HUES6 (cell line): ENCODE measurements around the gene MAN1A1.
"Not testable (repeated sequence)": the region's sequence is repeated elsewhere in the genome, so short reads cannot be mapped to it uniquely, and the experiment has no call there.

Experiments used
- H3K27ac ChIP-seq: 2 replicates; pipeline ENCODE4 v1.7.0; 2013; ENCODE audit warnings: low read depth, mild to moderate bottlenecking, low read length, inconsistent platforms
- H3K27me3 ChIP-seq: 2 replicates; pipeline ENCODE4 v1.6.1; 2013; ENCODE audit warnings: low read length; ENCODE audit not compliant: control insufficient read depth, insufficient read depth
- H3K36me3 ChIP-seq: 2 replicates; pipeline ENCODE4 v1.6.1; 2013; ENCODE audit warnings: low read length; ENCODE audit not compliant: control insufficient read depth, insufficient read depth
- H3K4me1 ChIP-seq: 2 replicates; pipeline ENCODE4 v1.6.1; 2013; ENCODE audit warnings: low read length; ENCODE audit not compliant: control insufficient read depth, insufficient read depth
- H3K4me3 ChIP-seq: 2 replicates; pipeline ENCODE4 v1.5.1; 2013; ENCODE audit warnings: low read depth, low read length
- H3K9ac ChIP-seq: one replicate; pipeline ENCODE4 v1.6.1; 2013; ENCODE audit warnings: mild to moderate bottlenecking, low read length
- H3K9me3 ChIP-seq: 2 replicates; pipeline ENCODE4 v1.6.1; 2013; ENCODE audit warnings: low read depth, low read length; ENCODE audit not compliant: control insufficient read depth, insufficient read depth

MAN1A1 gene

GRCh38 chr6:119169355-119169754 is 180.2 kb downstream of the MAN1A1 start:
- H3K9me3 ChIP-seq, H3K4me3 ChIP-seq, H3K4me1 ChIP-seq, H3K27me3 ChIP-seq, H3K9ac ChIP-seq, H3K36me3 ChIP-seq, H3K27ac ChIP-seq: not testable (repeated sequence)

DNA sequence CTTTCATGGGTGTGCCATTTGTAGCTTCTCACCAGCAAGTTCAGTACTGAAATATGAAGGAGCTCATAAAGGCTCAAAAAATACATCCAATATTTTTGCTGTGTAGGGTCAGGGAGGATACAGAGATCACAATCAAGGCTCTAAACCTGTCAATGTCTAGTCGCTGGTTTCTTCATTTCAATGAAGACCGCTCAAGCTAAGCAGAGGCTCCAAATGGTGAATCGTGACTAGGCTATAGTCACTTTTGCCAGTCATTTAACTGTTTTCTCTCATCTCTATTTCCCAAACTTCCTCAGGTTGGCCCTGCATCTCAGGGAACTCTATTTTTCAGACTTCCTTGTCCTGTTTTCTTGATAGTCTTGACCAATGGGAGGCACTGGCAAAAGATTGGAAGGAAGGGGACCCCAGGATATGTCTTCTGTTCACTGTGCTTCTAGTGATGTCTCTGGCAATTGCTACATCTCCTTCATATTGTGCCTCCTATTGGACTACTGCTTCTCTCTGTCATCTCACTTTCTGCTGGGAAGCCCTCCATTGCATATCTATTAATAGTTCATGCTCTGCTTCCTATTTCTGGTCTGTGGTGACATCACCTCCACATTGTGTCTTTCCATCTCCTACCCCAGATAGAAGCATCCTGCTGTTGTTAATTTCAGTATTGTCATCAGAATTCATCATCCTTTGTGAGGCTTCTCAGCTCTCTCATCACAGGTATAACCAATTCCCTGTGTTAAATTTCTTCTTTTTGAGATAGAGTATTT is 183.4 kb downstream of the MAN1A1 start:
- no peaks in the 10 kb centered on the region for H3K4me1 ChIP-seq
- H3K4me3 ChIP-seq = no peak overlapping the region
- H3K9me3 ChIP-seq = no peaks in the 10 kb centered on the region
- no peaks in the 10 kb centered on the region for H3K36me3 ChIP-seq
- no peak overlapping the region for H3K27ac ChIP-seq
- H3K9ac ChIP-seq = no peak overlapping the region
- no peaks in the 10 kb centered on the region for H3K27me3 ChIP-seq

DNA sequence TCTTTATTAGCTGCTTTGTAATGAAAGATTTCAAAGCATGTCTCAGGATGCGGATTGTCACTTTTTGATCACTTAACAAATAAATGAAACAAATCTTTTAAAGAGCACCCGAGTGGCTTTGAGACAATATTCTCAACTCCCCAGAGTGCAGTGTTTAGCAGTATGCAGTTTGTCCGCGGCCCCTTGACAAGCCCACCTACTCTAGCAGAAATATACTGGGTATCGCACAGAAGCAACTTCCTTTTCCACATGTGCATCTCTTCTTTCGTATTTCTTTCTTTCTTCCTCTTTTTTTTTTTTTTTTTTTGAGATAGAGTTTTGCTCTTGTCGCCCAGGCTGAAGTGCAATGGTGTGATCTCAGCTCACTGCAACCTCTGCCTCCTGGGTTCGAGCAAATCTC is 186.6 kb downstream of the MAN1A1 start:
- Histone ChIP-seq H3K27ac (no peak overlapping the region), H3K36me3 (no peaks in the 10 kb centered on the region), H3K4me3 (no peak overlapping the region), H3K9ac (no peak overlapping the region), H3K9me3 (no peaks in the 10 kb centered on the region), H3K4me1 (no peaks in the 10 kb centered on the region), H3K27me3 (no peaks in the 10 kb centered on the region)

DNA sequence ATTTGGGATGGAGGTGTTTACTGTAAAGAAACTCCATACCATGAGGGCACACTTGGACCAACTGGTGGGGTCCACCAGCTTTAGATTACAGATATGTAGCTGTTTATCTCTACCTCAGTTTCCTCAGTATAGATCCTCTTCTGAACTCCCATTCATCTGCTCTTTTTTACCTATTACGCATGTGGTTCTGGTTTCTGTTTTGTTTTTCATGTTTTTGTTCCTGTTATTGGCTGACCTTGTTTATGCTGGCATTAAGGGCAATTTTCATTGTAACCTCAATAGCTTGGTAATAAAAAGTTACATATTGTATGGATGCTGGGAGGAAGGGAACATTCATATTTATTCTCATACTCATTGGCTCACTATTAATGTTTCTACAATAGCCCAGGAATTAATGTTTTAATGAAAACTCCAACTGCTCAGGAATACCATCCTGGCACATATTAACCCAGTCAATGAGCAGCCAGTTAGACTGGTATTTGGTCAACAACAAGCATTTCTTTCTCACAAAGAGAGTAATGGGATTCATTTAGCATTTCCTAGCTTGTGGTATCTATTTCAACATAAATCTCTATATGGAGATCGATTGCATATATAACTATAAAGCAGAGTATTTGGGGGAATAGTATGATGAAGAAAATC is 187.3 kb downstream of the MAN1A1 start:
- Histone ChIP-seq H3K4me3 (no peak overlapping the region), H3K9me3 (no peaks in the 10 kb centered on the region), H3K36me3 (no peaks in the 10 kb centered on the region), H3K4me1 (no peaks in the 10 kb centered on the region; the same call in 1 of the 2 replicates), H3K27me3 (no peaks in the 10 kb centered on the region), H3K27ac (no peak overlapping the region), H3K9ac (no peak overlapping the region)

GRCh38 chr6:119161438-119161837 is 188.1 kb downstream of the MAN1A1 start:
- no peaks in the 10 kb centered on the region for H3K36me3 ChIP-seq
- H3K9ac ChIP-seq = no peak overlapping the region
- no peaks in the 10 kb centered on the region for H3K9me3 ChIP-seq
- H3K4me3 ChIP-seq = no peak overlapping the region
- H3K27me3 ChIP-seq = no peaks in the 10 kb centered on the region
- H3K27ac ChIP-seq = no peak overlapping the region
- H3K4me1 ChIP-seq = no peaks in the 10 kb centered on the region; the same call in 1 of the 2 replicates

DNA sequence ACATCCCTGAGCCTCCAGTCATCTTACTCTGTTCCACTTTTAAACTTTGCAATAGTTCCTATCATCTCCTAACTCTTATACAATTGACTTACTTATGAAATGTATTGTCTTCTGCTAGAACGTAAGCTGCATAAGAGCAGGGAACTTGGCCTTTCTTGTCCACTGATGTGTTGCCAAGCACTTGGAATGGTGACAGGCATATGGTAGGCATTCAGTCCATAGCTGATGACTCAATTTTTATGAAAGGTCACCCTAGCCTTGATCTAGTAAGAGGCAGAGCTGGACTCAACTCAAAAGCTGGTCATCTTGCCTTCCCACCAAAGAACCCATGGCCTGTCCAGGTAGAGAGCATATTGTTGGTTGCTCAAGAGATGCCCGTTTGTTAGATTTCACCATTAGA is 188.7 kb downstream of the MAN1A1 start:
- H3K4me3 ChIP-seq = no peak overlapping the region
- no peak overlapping the region for H3K9ac ChIP-seq
- H3K27ac ChIP-seq = no peak overlapping the region
- no peaks in the 10 kb centered on the region for H3K36me3 ChIP-seq
- no peaks in the 10 kb centered on the region for H3K27me3 ChIP-seq
- H3K4me1 ChIP-seq = no peaks in the 10 kb centered on the region; the same call in 1 of the 2 replicates
- H3K9me3 ChIP-seq = no peaks in the 10 kb centered on the region

DNA sequence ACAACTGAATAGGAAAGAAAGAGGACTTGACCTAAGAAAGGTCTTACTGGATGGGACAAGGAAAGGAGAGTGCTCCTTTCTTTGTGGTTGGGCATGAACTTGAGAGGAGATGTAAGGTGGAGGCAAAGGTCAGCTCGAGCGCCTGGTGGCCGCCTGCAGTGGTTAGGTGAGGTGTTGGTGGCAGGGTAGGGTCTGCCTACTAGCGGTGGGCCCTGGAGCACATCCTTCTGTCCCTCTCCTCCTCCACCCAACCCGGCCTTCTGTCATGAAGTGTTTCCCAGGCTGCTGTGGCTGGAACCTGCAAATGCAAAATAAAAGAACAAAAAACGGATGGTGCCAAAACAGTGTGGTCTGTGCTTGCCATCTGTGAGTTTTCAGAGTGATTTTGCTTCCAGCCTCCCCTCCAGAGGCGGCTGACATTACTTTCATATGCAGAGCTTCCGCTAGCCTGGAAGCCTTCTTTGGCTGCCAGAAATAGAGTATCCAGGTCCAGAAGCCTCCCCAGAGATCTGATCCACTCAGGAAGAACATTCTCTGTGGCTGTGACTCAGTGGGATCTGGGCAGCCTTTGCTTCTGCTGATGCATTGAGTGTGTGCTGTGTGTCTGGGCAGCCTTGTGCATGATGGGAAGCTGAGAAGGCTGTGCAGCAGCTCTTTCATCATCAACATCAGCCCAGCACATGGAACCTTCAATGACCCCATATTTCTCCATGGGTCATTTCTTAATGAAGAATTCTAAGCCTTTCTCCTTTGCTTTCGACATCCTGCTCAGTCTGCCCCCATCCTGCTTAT is 191.3 kb downstream of the MAN1A1 start:
- no peaks in the 10 kb centered on the region; the same call in 1 of the 2 replicates for H3K4me1 ChIP-seq
- H3K27me3 ChIP-seq = no peaks in the 10 kb centered on the region
- no peak overlapping the region for H3K4me3 ChIP-seq
- H3K9ac ChIP-seq = no peak overlapping the region
- no peaks in the 10 kb centered on the region for H3K9me3 ChIP-seq
- H3K36me3 ChIP-seq = no peaks in the 10 kb centered on the region
- no peak overlapping the region for H3K27ac ChIP-seq

- H3K27me3 ChIP-seq = no peaks in the 10 kb centered on the region
- H3K27ac ChIP-seq = no peak overlapping the region
- H3K4me1 ChIP-seq = no peaks in the 10 kb centered on the region; the same call in 1 of the 2 replicates
- H3K4me3 ChIP-seq = no peak overlapping the region
- no peak overlapping the region for H3K9ac ChIP-seq
- no peaks in the 10 kb centered on the region for H3K36me3 ChIP-seq
- H3K9me3 ChIP-seq = no peaks in the 10 kb centered on the region
Observed at GRCh38 chr6:119157506-119157815, 192.1 kb downstream of the MAN1A1 start.

DNA sequence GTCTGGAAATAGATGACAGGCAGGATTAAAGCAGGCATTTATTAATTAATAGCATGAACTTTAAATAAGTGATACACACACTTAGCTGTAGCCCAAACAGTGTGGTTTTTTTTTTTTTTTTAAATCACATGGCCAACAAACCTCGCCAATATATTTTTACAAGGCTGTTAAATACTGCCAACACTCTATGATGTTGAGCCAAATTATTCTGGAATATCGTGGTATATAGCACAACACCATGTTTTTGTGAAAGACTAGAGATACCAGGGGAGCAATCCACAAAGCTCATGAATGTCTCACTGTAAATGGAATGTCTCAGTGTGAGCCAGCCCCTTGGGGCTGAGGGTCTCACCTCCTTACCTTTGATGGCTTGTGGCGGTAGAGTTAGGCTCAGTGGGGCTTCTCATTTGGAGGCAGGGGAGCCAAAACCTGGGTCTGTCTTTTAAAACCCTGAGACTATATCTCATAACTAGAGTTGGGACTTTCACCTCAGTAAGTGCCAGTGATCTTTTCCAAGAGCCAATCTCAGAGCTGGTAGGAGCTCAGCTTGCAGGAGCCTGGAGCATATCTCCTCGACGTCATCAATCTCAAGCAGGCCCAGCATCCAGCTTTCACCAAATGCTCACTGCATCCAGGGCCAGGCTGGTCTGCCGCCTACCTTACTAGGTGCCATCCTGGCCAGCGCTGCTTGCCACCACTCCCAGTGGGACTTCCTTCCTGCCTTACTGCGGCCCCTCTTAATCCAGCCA is 192.6 kb downstream of the MAN1A1 start:
- H3K27ac ChIP-seq = no peak overlapping the region
- H3K4me1 ChIP-seq = no peaks in the 10 kb centered on the region; the same call in 1 of the 2 replicates

DNA sequence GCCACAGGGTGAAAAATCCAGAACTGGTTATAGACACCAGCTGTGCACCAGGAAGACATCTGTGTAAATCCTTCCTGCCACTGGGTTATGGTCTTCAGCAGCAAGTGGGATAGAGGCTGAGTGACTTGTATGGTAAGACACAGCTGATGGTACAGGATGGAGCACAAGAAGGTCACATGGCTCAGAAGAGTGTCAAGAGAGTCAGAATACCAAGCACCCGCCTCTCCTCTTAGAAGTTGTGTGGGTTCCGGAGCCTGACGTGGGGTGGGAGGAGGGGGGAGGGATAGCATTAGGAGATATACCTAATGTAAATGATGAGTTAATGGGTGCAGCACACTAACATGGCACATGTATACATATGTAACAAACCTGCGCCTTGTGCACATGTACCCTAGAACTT is 193.5 kb downstream of the MAN1A1 start:
- H3K27ac ChIP-seq, H3K9me3 ChIP-seq, H3K4me3 ChIP-seq, H3K9ac ChIP-seq, H3K36me3 ChIP-seq, H3K4me1 ChIP-seq, H3K27me3 ChIP-seq: not testable (repeated sequence)

More for the DNA sequence above, 192.6 kb downstream of the MAN1A1 start:
- Histone ChIP-seq H3K4me3 (no peak overlapping the region), H3K27me3 (no peaks in the 10 kb centered on the region), H3K9ac (no peak overlapping the region), H3K9me3 (no peaks in the 10 kb centered on the region), H3K36me3 (no peaks in the 10 kb centered on the region)
